GOT3 (cell line): ENCODE data around the gene PPARA.

Source experiments
- DNase-seq: peaks from one replicate; lab custom pipeline; 2025; ENCODE audit warnings: mixed read lengths; lab: John Stamatoyannopoulos, UW

The PPARA gene

GRCh38 chr22:46143491-46144147, 6.7 kb upstream of the PPARA start:
- no peak for DNase-seq

- no peak for DNase-seq
Measured at GRCh38 chr22:46145361-46145851, 4.9 kb upstream of the PPARA start.

GRCh38 chr22:46145896-46146295, 4.4 kb upstream of the PPARA start:
- no peak for DNase-seq

- no peak for DNase-seq
Measured at GRCh38 chr22:46146329-46146728, 4.0 kb upstream of the PPARA start.

- no peak for DNase-seq
Measured at GRCh38 chr22:46147061-46147460, 3.3 kb upstream of the PPARA start.

GRCh38 chr22:46147471-46148267, 2.7 kb upstream of the PPARA start:
- no peak for DNase-seq

- DNase-seq: no peak
Measured at GRCh38 chr22:46148336-46148735, 2.0 kb upstream of the PPARA start.

GRCh38 chr22:46148816-46149511, 1.4 kb upstream of the PPARA start:
- DNase-seq: no peak

- DNase-seq: no peak
Measured at GRCh38 chr22:46149512-46150033, 753 bp upstream of the PPARA start.

- no peak for DNase-seq
Measured at GRCh38 chr22:46150655-46151477, 540 bp downstream of the PPARA start.

GRCh38 chr22:46153930-46154329, 3.6 kb downstream of the PPARA start:
- no peak for DNase-seq

GRCh38 chr22:46156031-46156430, 5.7 kb downstream of the PPARA start:
- DNase-seq: no peak

- DNase-seq: no peak
Measured at GRCh38 chr22:46158283-46158682, 8.0 kb downstream of the PPARA start.

GRCh38 chr22:46159212-46159611, 8.9 kb downstream of the PPARA start:
- DNase-seq: no peak

- no peak for DNase-seq
Measured at GRCh38 chr22:46159777-46160176, 9.5 kb downstream of the PPARA start.

- no peak for DNase-seq
Measured at GRCh38 chr22:46162285-46162684, 12.0 kb downstream of the PPARA start.

- DNase-seq: no peak
Measured at GRCh38 chr22:46162771-46163556, 12.6 kb downstream of the PPARA start.

GRCh38 chr22:46163557-46163888, 13.2 kb downstream of the PPARA start:
- DNase-seq: no peak

GRCh38 chr22:46165977-46166376, 15.7 kb downstream of the PPARA start:
- DNase-seq: no peak

- DNase-seq: no peak
Measured at GRCh38 chr22:46169628-46170027, 19.3 kb downstream of the PPARA start.

GRCh38 chr22:46171940-46172339, 21.6 kb downstream of the PPARA start:
- no peak for DNase-seq
